Stimulated activated naive CD4-positive, alpha-beta T cell (primary cell): Measurements from ENCODE around the gene MTFP1.
"Not testable (repeated sequence)": the region's sequence is repeated elsewhere in the genome, so short reads cannot be mapped to it uniquely, and the experiment has no call there.

ENCODE experiments used
- DNase-seq, 6 experiments: peaks; one replicate each; lab custom pipeline; 2025; lab: John Stamatoyannopoulos, UW

The MTFP1 gene

GRCh38 chr22:30425616-30426387 is at the start of gene MTFP1:
Gene MTFP1 (plus strand): TSS chr22:30425768. CDS start chr22:30425880, 112 bp downstream.
- peak; percentile 9 to 70 (median 36) for DNase-seq

- no peak for DNase-seq
Measured at GRCh38 chr22:30380011-30380410, 45.6 kb upstream of the MTFP1 start.

- DNase-seq: no peak
Measured at GRCh38 chr22:30381264-30381663, 44.3 kb upstream of the MTFP1 start.

- DNase-seq: no peak
Measured at GRCh38 chr22:30382340-30382739, 43.2 kb upstream of the MTFP1 start.

GRCh38 chr22:30383061-30383460 is 42.5 kb upstream of the MTFP1 start:
- no peak for DNase-seq

GRCh38 chr22:30385942-30386341 is 39.6 kb upstream of the MTFP1 start:
- DNase-seq: no peak

GRCh38 chr22:30386608-30386959 is 39.0 kb upstream of the MTFP1 start:
- DNase-seq: no peak

- DNase-seq: peak; percentile 53 to 81 (median 71)
Measured at GRCh38 chr22:30386960-30387827, 38.4 kb upstream of the MTFP1 start, which contains the start of gene RNF215. Gene RNF215 (minus strand): TSS chr22:30387411. CDS start chr22:30387313, 98 bp downstream.

- DNase-seq: peak; percentile 65 to 83 (median 71)
Measured at GRCh38 chr22:30390974-30391691, 34.4 kb upstream of the MTFP1 start.

- no peak for DNase-seq
Measured at GRCh38 chr22:30392661-30393321, 32.8 kb upstream of the MTFP1 start.

GRCh38 chr22:30393322-30393680 is 32.3 kb upstream of the MTFP1 start:
- no peak for DNase-seq

GRCh38 chr22:30393885-30394284 is 31.7 kb upstream of the MTFP1 start:
- DNase-seq: no peak

GRCh38 chr22:30396871-30397655 is 28.5 kb upstream of the MTFP1 start, which contains the start of gene SEC14L2:
Gene SEC14L2 (plus strand): TSS chr22:30397018. CDS start chr22:30397117, 99 bp downstream.
- DNase-seq: peak in 5 of 6 experiments; percentile 38 to 63 (median 55)

GRCh38 chr22:30397656-30398635 is 27.6 kb upstream of the MTFP1 start:
- no peak for DNase-seq

- peak in 1 of 6 experiments; percentile 23 for DNase-seq
Measured at GRCh38 chr22:30398685-30399680, 26.6 kb upstream of the MTFP1 start.

- DNase-seq: no peak
Measured at GRCh38 chr22:30399718-30400117, 25.9 kb upstream of the MTFP1 start.

- no peak for DNase-seq
Measured at GRCh38 chr22:30400159-30400558, 25.4 kb upstream of the MTFP1 start.

- not testable (repeated sequence) for DNase-seq
Measured at GRCh38 chr22:30401024-30401423, 24.5 kb upstream of the MTFP1 start.
